Retinal pigment epithelial cell (primary cell): Measurements from ENCODE around the gene PAX5.

Source experiments
- DNase-seq: peaks from one replicate; pipeline ENCODE4 v3.0.0-alpha.2; 2010; ENCODE audit warnings: low read depth
- H3K4me3 ChIP-seq: 2 replicates; pipeline ENCODE4 v1.5.1; 2011; ENCODE audit warnings: mild to moderate bottlenecking, low read length, control low read depth, moderate library complexity
- TF ChIP-seq, protein P1 (sequence below): conservative IDR thresholded peaks from 2 replicates; pipeline ENCODE4 v1.5.1; 2011; ENCODE audit warnings: low read depth, low read length, control low read depth, inconsistent platforms

PAX5 gene

GRCh38 chr9:36895744-36896260 is 138.3 kb downstream of the PAX5 start:
- TF ChIP-seq, protein P1, sequence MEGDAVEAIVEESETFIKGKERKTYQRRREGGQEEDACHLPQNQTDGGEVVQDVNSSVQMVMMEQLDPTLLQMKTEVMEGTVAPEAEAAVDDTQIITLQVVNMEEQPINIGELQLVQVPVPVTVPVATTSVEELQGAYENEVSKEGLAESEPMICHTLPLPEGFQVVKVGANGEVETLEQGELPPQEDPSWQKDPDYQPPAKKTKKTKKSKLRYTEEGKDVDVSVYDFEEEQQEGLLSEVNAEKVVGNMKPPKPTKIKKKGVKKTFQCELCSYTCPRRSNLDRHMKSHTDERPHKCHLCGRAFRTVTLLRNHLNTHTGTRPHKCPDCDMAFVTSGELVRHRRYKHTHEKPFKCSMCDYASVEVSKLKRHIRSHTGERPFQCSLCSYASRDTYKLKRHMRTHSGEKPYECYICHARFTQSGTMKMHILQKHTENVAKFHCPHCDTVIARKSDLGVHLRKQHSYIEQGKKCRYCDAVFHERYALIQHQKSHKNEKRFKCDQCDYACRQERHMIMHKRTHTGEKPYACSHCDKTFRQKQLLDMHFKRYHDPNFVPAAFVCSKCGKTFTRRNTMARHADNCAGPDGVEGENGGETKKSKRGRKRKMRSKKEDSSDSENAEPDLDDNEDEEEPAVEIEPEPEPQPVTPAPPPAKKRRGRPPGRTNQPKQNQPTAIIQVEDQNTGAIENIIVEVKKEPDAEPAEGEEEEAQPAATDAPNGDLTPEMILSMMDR, result no peak
- DNase-seq, result no peak
- no peak overlapping the region for H3K4me3 ChIP-seq

DNA sequence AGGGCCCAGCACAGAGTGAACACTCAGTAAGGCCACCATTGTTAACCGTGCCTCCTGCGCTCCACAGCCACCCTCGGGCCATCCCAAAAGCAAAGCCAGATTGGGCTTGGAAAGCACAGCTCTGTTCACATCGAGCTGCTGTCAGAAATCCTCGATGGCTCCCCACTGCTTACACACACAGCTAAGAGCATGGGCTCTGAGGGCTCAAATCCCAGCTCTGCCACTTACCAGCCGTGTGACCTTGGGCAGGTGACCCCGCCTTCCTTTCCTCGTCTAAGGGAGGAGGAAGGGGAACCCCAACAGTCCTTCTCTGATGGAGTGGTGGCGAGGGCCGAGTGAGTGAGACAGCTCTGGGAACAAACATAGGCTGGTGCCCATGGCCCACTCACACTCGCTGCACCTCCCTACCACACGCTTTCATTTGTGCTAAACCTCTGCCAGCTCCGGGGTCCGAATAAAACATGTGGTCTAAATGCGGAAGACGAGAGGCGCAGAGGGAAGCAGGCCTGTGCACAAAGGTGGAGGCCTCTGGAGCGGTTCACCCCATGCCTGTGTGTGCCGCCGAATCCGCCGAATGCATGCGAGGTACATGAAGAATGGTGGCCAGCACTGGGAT is 139.3 kb downstream of the PAX5 start:
- TF ChIP-seq, protein P1, result no peak
- no peak overlapping the region for H3K4me3 ChIP-seq
- no peak for DNase-seq

DNA sequence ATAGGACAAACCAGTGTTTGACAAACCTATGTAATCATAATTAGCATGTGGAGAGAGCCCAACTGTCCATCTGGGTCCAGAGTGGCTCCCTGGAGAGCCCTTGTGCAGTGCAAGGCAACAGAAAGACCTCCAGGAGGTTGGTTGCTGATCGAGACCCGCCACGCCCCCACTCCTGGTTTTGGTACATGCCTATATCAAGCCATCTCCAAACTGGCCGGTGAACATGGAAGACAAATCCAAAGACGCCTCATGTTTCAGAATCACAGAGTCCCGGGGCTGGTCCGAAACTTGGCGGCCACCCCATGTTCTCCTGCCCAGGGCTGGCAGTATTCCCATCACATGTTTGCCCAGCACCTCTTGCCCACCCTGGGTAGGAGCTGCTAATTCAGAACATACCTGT is 140.2 kb downstream of the PAX5 start:
- TF ChIP-seq, protein P1, result no peak
- no peak for DNase-seq
- H3K4me3 ChIP-seq, result no peak overlapping the region

DNA sequence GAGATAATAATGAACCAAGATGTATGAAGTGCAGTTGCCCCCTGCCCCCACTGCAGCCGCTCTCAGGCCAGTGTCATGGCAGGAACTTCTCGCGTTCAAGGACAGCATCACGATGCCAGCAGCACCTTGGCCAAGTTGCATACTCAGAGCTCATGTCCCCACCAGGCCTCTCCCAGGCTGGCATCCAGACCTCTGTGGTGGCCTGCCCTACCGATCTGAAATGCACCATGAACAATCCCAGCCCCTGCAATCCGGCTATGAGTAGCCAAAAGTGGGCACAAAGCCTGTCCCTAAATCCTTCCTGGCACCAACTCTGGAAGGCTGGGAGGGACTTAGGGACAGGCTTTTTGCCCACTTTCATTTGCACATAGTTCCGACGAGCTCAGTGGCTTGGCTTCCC is 140.9 kb downstream of the PAX5 start:
- TF ChIP-seq, protein P1, result no peak
- H3K4me3 ChIP-seq, result no peak overlapping the region
- DNase-seq, result no peak

DNA sequence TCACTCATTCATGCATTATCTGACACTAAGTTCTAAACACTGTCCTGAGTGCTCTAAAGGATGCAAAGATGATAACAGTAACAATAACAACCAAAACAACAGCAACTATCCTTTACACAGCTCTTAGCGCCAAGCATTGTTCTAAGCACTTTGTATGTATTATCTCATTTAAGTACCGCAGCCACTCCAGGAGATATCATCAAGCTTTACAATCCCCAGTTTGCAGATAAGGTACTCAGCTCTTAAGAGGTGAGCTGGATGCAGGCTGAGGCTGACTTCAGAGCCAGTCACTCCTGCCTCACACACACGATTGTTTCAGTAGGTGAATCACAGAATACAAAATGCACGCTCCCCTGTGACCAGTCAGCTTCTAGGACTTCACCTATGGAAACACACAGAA is 141.8 kb downstream of the PAX5 start:
- no peak for DNase-seq
- TF ChIP-seq, protein P1, result no peak
- H3K4me3 ChIP-seq, result no peak overlapping the region

DNA sequence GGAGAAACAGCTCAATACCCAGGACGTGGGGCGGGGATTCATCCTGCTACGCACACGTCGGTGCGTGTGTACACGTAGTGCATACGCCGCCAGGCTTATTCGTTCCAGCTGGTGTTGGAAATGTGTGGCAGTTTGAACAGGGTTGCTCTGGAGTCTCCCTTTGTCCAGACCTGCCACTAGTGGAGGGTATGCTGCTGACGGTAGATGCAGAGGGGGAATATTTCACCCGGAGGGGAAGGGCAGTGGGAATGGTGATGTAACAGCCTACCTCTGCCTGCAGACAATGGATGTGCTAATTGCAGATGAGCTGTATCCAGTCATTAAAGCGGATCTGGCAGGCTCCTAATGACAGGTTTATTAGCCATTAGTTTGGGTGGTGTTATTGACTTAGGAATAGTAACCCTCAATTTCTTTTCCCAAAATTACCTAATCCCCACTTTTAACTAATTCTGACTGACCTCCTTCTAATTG is 142.7 kb downstream of the PAX5 start:
- H3K4me3 ChIP-seq, result no peak overlapping the region
- DNase-seq, result no peak
- TF ChIP-seq, protein P1, result no peak

DNA sequence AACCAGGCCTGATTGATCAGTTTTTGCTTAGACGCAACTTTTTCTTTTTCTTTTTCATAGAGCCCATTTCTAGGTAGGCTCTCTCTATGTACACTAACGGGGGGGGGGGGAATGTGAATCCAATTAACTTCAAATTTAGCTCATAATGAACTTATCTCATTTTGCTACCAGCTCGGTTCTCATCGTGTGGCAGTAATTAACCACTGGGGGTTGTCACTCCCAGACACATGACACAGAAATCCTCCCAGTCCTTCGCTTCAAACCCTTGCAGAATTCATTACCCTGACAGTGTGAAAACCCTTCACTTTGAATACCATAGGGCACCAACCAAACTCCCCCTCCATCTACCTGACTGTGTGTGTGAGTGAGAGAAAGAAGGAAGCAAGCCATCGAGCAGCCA is 144.2 kb downstream of the PAX5 start:
- H3K4me3 ChIP-seq, result no peak overlapping the region
- DNase-seq, result no peak
- TF ChIP-seq, protein P1, result no peak
